Transverse colon (tissue), 4 donors: ENCODE results near the gene RNPS1.

ENCODE experiments used
- CTCF ChIP-seq, 5 experiments: fragments of 200-600 bp in 3 of 5; fragments of 450-650 bp in 2 of 5; sonication (generic) in 3 of 5; IDR thresholded peaks; 1 replicate in 2 of 5; 2 replicates in 3 of 5; pipeline ENCODE4 v1.5.1; 2016 to 2017; ENCODE audit warnings: antibody characterized with exemption in 5 of 5, inconsistent platforms in 3 of 5, mild to moderate bottlenecking in 2 of 5, moderate library complexity in 1 of 5
- POLR2A ChIP-seq: fragments of 450-650 bp; IDR thresholded peaks from one replicate; pipeline ENCODE4 v1.6.1; 2016; ENCODE audit warnings: antibody characterized with exemption, mild to moderate bottlenecking, moderate library complexity
- POLR2AphosphoS5 ChIP-seq, 3 donors: sonication (generic); formaldehyde crosslinking; IDR thresholded peaks; one replicate each; pipeline ENCODE4 v1.6.1; 2016; ENCODE audit warnings: antibody characterized with exemption in 3 of 3

DNA sequence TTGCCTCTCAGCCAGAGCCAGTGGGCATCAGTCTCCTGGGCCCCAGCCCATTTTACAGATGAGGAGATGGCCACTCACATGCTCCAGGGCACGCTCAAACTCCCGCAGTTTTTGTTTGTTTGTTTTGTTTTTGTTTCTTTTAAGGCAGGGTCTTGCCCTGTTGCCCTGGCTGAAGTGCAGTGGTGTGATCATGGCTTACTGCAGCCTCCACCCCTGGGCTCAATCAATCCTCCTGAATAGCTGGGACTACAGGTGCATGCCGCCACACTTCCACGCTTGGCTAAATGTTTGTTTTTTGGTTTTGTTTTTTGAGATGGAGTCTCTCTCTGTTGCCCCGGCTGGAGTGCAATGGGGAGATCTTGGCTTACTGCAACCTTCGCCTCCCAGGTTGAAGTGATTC lies 41.0 kb downstream of the RNPS1 start:
- TF ChIP-seq CTCF (IDR thresholded peaks at IDR 0.05) (no peak), POLR2AphosphoS5 (IDR thresholded peaks at IDR 0.05) (no peak), POLR2A (no peak)
